NCI-H446 (cell line): ENCODE measurements around the gene IPCEF1.

Experiments
- DNase-seq, 2 experiments: peaks; one replicate each; lab custom pipeline; 2025; lab: John Stamatoyannopoulos, UW

IPCEF1 gene

GRCh38 chr6:154292855-154293519 is 63.6 kb downstream of the IPCEF1 start:
- no peak for DNase-seq

- DNase-seq = no peak
Measured at GRCh38 chr6:154292066-154292465, 64.5 kb downstream of the IPCEF1 start.

GRCh38 chr6:154289818-154290508 is 66.6 kb downstream of the IPCEF1 start:
- DNase-seq = no peak

GRCh38 chr6:154285826-154286225 is 70.8 kb downstream of the IPCEF1 start:
- DNase-seq = no peak

- DNase-seq = no peak
Measured at GRCh38 chr6:154284313-154284853, 72.2 kb downstream of the IPCEF1 start.

- no peak for DNase-seq
Measured at GRCh38 chr6:154280521-154280920, 76.1 kb downstream of the IPCEF1 start.

GRCh38 chr6:154277629-154278017 is 79.0 kb downstream of the IPCEF1 start:
- no peak for DNase-seq

GRCh38 chr6:154276810-154277628 is 79.6 kb downstream of the IPCEF1 start:
- DNase-seq = peak in 1 of 2 experiments; percentile 30

- no peak for DNase-seq
Measured at GRCh38 chr6:154274168-154274567, 82.4 kb downstream of the IPCEF1 start.

GRCh38 chr6:154268486-154268885 is 88.1 kb downstream of the IPCEF1 start:
- DNase-seq = no peak

- DNase-seq = no peak
Measured at GRCh38 chr6:154267508-154268106, 89.0 kb downstream of the IPCEF1 start.

- DNase-seq = no peak
Measured at GRCh38 chr6:154266560-154267099, 90.0 kb downstream of the IPCEF1 start.

GRCh38 chr6:154261688-154262397 is 94.8 kb downstream of the IPCEF1 start:
- DNase-seq = no peak

GRCh38 chr6:154258064-154258757 is 98.4 kb downstream of the IPCEF1 start:
- DNase-seq = no peak

GRCh38 chr6:154257067-154257466 is 99.5 kb downstream of the IPCEF1 start:
- DNase-seq = no peak

- no peak for DNase-seq
Measured at GRCh38 chr6:154252678-154253077, 103.9 kb downstream of the IPCEF1 start.

- DNase-seq = no peak
Measured at GRCh38 chr6:154251116-154251515, 105.5 kb downstream of the IPCEF1 start.

GRCh38 chr6:154249499-154250298 is 106.9 kb downstream of the IPCEF1 start:
- DNase-seq = no peak

- DNase-seq = no peak
Measured at GRCh38 chr6:154247119-154247861, 109.3 kb downstream of the IPCEF1 start.
